ENCODE measurements around the gene CD48.
"Not testable (repeated sequence)": the region's sequence is repeated elsewhere in the genome, so short reads cannot be mapped to it uniquely, and the experiment has no call there.

CD48 gene

DNA sequence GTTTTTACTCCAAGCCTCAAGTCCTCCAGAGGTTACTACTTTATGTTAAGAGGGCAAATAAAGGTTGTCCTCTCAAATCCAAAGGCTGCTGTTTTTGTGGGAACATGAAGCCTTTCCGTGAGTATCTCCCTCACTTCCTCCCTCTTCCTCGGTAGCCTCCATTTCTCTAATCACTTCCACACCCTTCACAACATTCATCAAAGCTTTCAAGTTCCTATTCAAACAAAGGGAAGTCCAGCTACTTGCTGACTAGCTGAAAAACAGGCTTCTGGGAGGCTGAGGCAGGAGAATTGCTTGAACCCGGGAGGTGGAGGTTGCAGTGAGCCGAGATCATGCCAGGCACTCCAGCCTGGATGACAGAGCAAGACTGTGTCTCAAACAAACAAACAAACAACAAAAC lies 6.6 kb upstream of the CD48 start:
- no peaks in the 10 kb centered on the region for H3K27me3 ChIP-seq (ENCODE audit: insufficient read depth, low read length, poor library complexity)
- H3K36me3 ChIP-seq (ENCODE audit: control insufficient read depth, insufficient read depth, low read length), result no peaks in the 10 kb centered on the region
- WGBS (ENCODE audit: extremely low coverage, insufficient coverage, low lambda C conversion rate), result 100% methylated on average over 1 of the region's 4 CpGs

DNA sequence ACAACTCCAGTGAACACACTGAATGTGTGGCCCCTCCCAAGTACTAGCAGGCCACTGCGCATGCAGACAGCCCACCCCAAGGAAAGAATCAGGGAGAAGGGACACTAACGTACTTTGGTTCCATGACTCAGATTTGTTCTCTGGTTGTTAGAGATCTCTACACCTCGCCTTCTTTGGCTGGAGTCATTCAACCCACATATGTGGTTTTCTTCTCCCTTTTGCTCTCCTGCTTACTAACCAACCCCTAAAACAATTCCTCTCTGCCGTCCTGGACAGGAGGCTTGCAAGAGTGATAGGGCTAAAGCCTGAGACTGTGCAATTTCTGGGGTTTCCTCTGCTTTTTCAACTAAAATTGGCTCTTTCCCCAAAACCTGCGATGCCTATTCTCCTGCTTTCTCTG lies 5.7 kb upstream of the CD48 start:
- Histone ChIP-seq H2AK5ac (ENCODE audit: low read length) (no peak overlapping the region), H3K23ac (ENCODE audit: low read length) (no peak overlapping the region), H3K56ac (ENCODE audit: low read length) (no peak overlapping the region), H3K4me1 (ENCODE audit: control insufficient read depth, low read depth, low read length) (no peaks in the 10 kb centered on the region), H4K5ac (ENCODE audit: low read length) (no peak overlapping the region), H3K18ac (ENCODE audit: low read length) (no peak overlapping the region), H3K79me2 (ENCODE audit: control insufficient read depth, insufficient read depth, low read length) (no peaks in the 10 kb centered on the region), H3K79me1 (ENCODE audit: low read length) (no peaks in the 10 kb centered on the region), H2BK5ac (ENCODE audit: low read length) (no peak overlapping the region), H2BK15ac (replicated peaks; ENCODE audit: low read depth) (no peak overlapping the region), H4K8ac (ENCODE audit: low read depth, low read length) (no peak overlapping the region), H3K27me3 (ENCODE audit: insufficient read depth, low read length, poor library complexity) (no peaks in the 10 kb centered on the region), H3K9ac (ENCODE audit: low read length) (no peak overlapping the region), H2BK120ac (ENCODE audit: low read depth, low read length) (no peak overlapping the region), H3K27ac (ENCODE audit: low read depth, low read length) (no peak overlapping the region), H3K4me2 (ENCODE audit: low read length) (no peak overlapping the region), H3K4me3 (ENCODE audit: low read length) (no peak overlapping the region), H3K4ac (ENCODE audit: low read depth, low read length) (no peak overlapping the region), H3K36me3 (ENCODE audit: control insufficient read depth, insufficient read depth, low read length) (no peaks in the 10 kb centered on the region)
- no peak for DNase-seq
- no CpG with 5 or more reads among the region's 5 CpGs for WGBS (ENCODE audit: extremely low coverage, insufficient coverage, low lambda C conversion rate)

More for the DNA sequence above, 6.6 kb upstream of the CD48 start:
- Histone ChIP-seq H2BK120ac (ENCODE audit: low read depth, low read length) (no peak overlapping the region), H3K9ac (ENCODE audit: low read length) (no peak overlapping the region), H3K79me1 (ENCODE audit: low read length) (no peaks in the 10 kb centered on the region), H2BK15ac (replicated peaks; ENCODE audit: low read depth) (no peak overlapping the region), H4K5ac (ENCODE audit: low read length) (no peak overlapping the region), H3K4ac (ENCODE audit: low read depth, low read length) (no peak overlapping the region), H3K4me1 (ENCODE audit: control insufficient read depth, low read depth, low read length) (no peaks in the 10 kb centered on the region), H3K4me2 (ENCODE audit: low read length) (no peak overlapping the region), H3K27ac (ENCODE audit: low read depth, low read length) (no peak overlapping the region), H3K18ac (ENCODE audit: low read length) (no peak overlapping the region), H3K23ac (ENCODE audit: low read length) (no peak overlapping the region), H2BK5ac (ENCODE audit: low read length) (no peak overlapping the region), H4K8ac (ENCODE audit: low read depth, low read length) (no peak overlapping the region), H3K56ac (ENCODE audit: low read length) (no peak overlapping the region), H3K79me2 (ENCODE audit: control insufficient read depth, insufficient read depth, low read length) (no peaks in the 10 kb centered on the region), H2AK5ac (ENCODE audit: low read length) (no peak overlapping the region), H3K4me3 (ENCODE audit: low read length) (no peak overlapping the region)
- DNase-seq, result no peak

DNA sequence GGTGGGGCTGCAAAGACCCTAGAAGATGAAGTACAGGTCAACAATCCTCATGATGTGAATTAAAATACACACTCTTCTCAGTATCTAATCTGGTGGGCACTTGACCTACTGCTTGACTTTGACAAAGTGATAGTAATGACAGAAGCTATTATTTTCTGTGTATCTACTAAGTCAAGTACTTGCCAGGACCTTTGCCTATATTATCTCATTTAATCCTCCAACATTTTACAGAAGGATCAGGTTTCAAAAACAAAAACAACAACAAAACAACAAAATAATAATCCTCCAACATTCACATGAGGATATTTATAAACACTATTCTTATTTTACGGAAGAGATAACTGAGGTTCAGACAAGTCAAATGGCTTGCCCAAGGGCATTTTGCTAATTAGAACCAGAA lies 4.4 kb upstream of the CD48 start:
- H2BK5ac ChIP-seq (ENCODE audit: low read length), result no peak overlapping the region
- no peak overlapping the region for H3K4ac ChIP-seq (ENCODE audit: low read depth, low read length)
- H3K9ac ChIP-seq (ENCODE audit: low read length), result no peak overlapping the region
- no peaks in the 10 kb centered on the region for H3K36me3 ChIP-seq (ENCODE audit: control insufficient read depth, insufficient read depth, low read length)
- H3K27me3 ChIP-seq (ENCODE audit: insufficient read depth, low read length, poor library complexity), result no peaks in the 10 kb centered on the region
- H3K18ac ChIP-seq (ENCODE audit: low read length), result no peak overlapping the region
- no peak overlapping the region for H3K56ac ChIP-seq (ENCODE audit: low read length)
- no peak overlapping the region for H3K4me2 ChIP-seq (ENCODE audit: low read length)
- H3K27ac ChIP-seq (ENCODE audit: low read depth, low read length), result no peak overlapping the region
- no peak for DNase-seq
- H3K79me2 ChIP-seq (ENCODE audit: control insufficient read depth, insufficient read depth, low read length), result no peaks in the 10 kb centered on the region
- H4K5ac ChIP-seq (ENCODE audit: low read length), result no peak overlapping the region
- H3K4me1 ChIP-seq (ENCODE audit: control insufficient read depth, low read depth, low read length), result no peaks in the 10 kb centered on the region
- H3K4me3 ChIP-seq (ENCODE audit: low read length), result no peak overlapping the region
- no peak overlapping the region for H2AK5ac ChIP-seq (ENCODE audit: low read length)
- H4K8ac ChIP-seq (ENCODE audit: low read depth, low read length), result no peak overlapping the region
- H3K79me1 ChIP-seq (ENCODE audit: low read length), result no peaks in the 10 kb centered on the region
- no CpG with 5 or more reads among the region's 1 CpG for whole genome bisulfite sequencing (ENCODE audit: extremely low coverage, insufficient coverage, low lambda C conversion rate)
- H2BK120ac ChIP-seq (ENCODE audit: low read depth, low read length), result no peak overlapping the region
- H2BK15ac ChIP-seq (replicated peaks; ENCODE audit: low read depth), result no peak overlapping the region
- no peak overlapping the region for H3K23ac ChIP-seq (ENCODE audit: low read length)

DNA sequence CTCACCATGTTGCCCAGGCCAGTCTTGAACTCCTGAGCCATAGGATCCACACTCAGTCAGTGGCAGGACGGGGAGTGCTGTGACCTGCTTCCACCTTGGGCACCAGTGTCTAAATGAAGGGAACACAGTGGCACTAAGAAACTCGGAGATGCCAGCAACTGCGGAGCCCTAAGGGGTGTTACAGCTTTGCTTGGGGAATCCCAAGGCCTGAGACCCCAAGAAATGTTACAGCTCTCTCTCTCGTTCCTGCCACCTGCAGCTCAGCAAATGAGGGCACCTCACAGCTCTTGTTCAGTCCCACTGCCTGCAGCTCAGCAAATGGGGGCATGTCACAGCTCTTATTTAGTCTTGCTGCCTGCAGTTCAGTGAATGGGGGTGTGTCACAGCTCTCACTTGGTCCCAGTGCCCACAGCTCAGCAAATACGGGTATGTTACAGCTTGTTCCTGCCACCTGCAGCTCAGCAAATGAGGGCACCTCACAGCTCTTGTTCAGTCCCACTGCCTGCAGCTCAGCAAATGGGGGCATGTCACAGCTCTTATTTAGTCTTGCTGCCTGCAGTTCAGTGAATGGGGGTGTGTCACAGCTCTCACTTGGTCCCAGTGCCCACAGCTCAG lies 2.5 kb upstream of the CD48 start:
- not testable (repeated sequence) for H2BK15ac ChIP-seq (replicated peaks; ENCODE audit: low read depth); DNase-seq; H3K18ac ChIP-seq (ENCODE audit: low read length); H3K79me1 ChIP-seq (ENCODE audit: low read length); H3K36me3 ChIP-seq (ENCODE audit: control insufficient read depth, insufficient read depth, low read length); H3K56ac ChIP-seq (ENCODE audit: low read length); H3K4me1 ChIP-seq (ENCODE audit: control insufficient read depth, low read depth, low read length); H4K5ac ChIP-seq (ENCODE audit: low read length); H3K79me2 ChIP-seq (ENCODE audit: control insufficient read depth, insufficient read depth, low read length); H2BK5ac ChIP-seq (ENCODE audit: low read length); H2AK5ac ChIP-seq (ENCODE audit: low read length); H3K27me3 ChIP-seq (ENCODE audit: insufficient read depth, low read length, poor library complexity); H3K9ac ChIP-seq (ENCODE audit: low read length); H3K23ac ChIP-seq (ENCODE audit: low read length); H3K27ac ChIP-seq (ENCODE audit: low read depth, low read length); H3K4me3 ChIP-seq (ENCODE audit: low read length); H3K4ac ChIP-seq (ENCODE audit: low read depth, low read length); H4K8ac ChIP-seq (ENCODE audit: low read depth, low read length); H3K4me2 ChIP-seq (ENCODE audit: low read length); H2BK120ac ChIP-seq (ENCODE audit: low read depth, low read length)
- no CpG with 5 or more reads among the region's 5 CpGs for WGBS (ENCODE audit: extremely low coverage, insufficient coverage, low lambda C conversion rate)

DNA sequence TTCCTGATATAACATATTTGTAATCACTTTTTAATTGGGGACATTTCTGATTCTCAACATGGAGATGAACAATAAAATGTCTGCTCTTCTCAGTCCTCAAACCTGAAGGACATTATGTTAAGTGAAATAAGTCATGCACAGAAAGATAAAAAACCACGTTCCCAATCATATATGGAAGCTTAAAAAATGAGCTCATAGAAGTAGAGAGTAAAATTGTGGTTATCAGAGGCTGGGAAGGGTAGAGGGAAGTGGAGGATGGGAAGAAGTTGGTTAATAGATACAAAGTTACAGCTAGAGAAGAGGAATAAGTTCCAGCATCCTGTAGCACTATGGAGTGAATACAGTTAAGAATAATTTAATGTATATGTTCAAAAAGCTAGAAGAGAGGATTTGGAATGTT lies 1.5 kb upstream of the CD48 start:
- no peaks in the 10 kb centered on the region for H3K27me3 ChIP-seq (ENCODE audit: insufficient read depth, low read length, poor library complexity)
- no peak overlapping the region for H3K56ac ChIP-seq (ENCODE audit: low read length)
- H4K8ac ChIP-seq (ENCODE audit: low read depth, low read length), result no peak overlapping the region
- H3K4me2 ChIP-seq (ENCODE audit: low read length), result no peak overlapping the region
- H3K4ac ChIP-seq (ENCODE audit: low read depth, low read length), result no peak overlapping the region
- H3K4me1 ChIP-seq (ENCODE audit: control insufficient read depth, low read depth, low read length), result no peaks in the 10 kb centered on the region
- H3K79me1 ChIP-seq (ENCODE audit: low read length), result no peaks in the 10 kb centered on the region
- no peak overlapping the region for H3K23ac ChIP-seq (ENCODE audit: low read length)
- no peak overlapping the region for H3K18ac ChIP-seq (ENCODE audit: low read length)
- no peaks in the 10 kb centered on the region for H3K79me2 ChIP-seq (ENCODE audit: control insufficient read depth, insufficient read depth, low read length)
- DNase-seq, result no peak
- no peak overlapping the region for H3K4me3 ChIP-seq (ENCODE audit: low read length)
- H4K5ac ChIP-seq (ENCODE audit: low read length), result no peak overlapping the region
- no peak overlapping the region for H3K9ac ChIP-seq (ENCODE audit: low read length)
- H2BK120ac ChIP-seq (ENCODE audit: low read depth, low read length), result no peak overlapping the region
- H3K36me3 ChIP-seq (ENCODE audit: control insufficient read depth, insufficient read depth, low read length), result no peaks in the 10 kb centered on the region
- no peak overlapping the region for H2AK5ac ChIP-seq (ENCODE audit: low read length)
- no peak overlapping the region for H2BK15ac ChIP-seq (replicated peaks; ENCODE audit: low read depth)
- H2BK5ac ChIP-seq (ENCODE audit: low read length), result no peak overlapping the region
- no peak overlapping the region for H3K27ac ChIP-seq (ENCODE audit: low read depth, low read length)
- WGBS (ENCODE audit: extremely low coverage, insufficient coverage, low lambda C conversion rate), result no CpG with 5 or more reads among the region's 1 CpG

DNA sequence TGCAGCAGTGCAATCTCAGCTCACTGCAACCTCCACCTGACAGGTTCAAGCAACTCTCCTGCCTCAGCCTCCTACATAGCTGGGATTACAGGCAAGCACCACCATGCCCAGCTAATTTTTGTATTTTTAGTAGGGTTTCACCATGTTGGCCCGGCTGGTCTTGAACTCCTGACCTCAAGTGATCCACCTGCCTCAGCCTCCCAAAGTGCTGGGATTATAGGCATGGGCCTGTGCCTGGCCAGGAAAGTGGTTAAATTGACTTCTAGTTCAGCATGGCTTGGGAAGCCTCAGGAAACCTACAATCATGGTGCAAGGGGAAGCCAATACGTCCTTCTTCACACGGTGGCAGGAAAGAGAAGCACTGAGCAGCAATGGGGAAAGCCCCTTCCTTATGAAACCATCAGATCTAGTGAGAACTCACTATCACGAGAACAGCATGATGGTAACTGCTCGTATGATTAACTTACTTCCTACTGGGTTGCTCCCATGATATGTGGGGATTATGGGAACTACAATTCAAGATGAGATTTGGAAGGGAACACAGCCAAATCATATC lies 981 bp upstream of the CD48 start:
- H3K18ac ChIP-seq (ENCODE audit: low read length); H3K4me1 ChIP-seq (ENCODE audit: control insufficient read depth, low read depth, low read length); H3K27me3 ChIP-seq (ENCODE audit: insufficient read depth, low read length, poor library complexity); H3K27ac ChIP-seq (ENCODE audit: low read depth, low read length); H3K79me1 ChIP-seq (ENCODE audit: low read length); H3K4ac ChIP-seq (ENCODE audit: low read depth, low read length); H2BK15ac ChIP-seq (replicated peaks; ENCODE audit: low read depth); H4K5ac ChIP-seq (ENCODE audit: low read length); H2BK120ac ChIP-seq (ENCODE audit: low read depth, low read length); H3K4me3 ChIP-seq (ENCODE audit: low read length); H3K4me2 ChIP-seq (ENCODE audit: low read length); H3K56ac ChIP-seq (ENCODE audit: low read length); H2AK5ac ChIP-seq (ENCODE audit: low read length); H3K79me2 ChIP-seq (ENCODE audit: control insufficient read depth, insufficient read depth, low read length); H3K36me3 ChIP-seq (ENCODE audit: control insufficient read depth, insufficient read depth, low read length); H2BK5ac ChIP-seq (ENCODE audit: low read length); H3K23ac ChIP-seq (ENCODE audit: low read length); H3K9ac ChIP-seq (ENCODE audit: low read length); DNase-seq; H4K8ac ChIP-seq (ENCODE audit: low read depth, low read length): not testable (repeated sequence)
- WGBS (ENCODE audit: extremely low coverage, insufficient coverage, low lambda C conversion rate), result no CpG with 5 or more reads among the region's 5 CpGs
